ENCODE data around the gene SURF2.
A peak's percentile ranks its signal among the peaks of the same experiment; 100 is the strongest.
"Not testable (repeated sequence)": the region's sequence is repeated elsewhere in the genome, so short reads cannot be mapped to it uniquely, and the experiment has no call there.

Gene SURF2

DNA sequence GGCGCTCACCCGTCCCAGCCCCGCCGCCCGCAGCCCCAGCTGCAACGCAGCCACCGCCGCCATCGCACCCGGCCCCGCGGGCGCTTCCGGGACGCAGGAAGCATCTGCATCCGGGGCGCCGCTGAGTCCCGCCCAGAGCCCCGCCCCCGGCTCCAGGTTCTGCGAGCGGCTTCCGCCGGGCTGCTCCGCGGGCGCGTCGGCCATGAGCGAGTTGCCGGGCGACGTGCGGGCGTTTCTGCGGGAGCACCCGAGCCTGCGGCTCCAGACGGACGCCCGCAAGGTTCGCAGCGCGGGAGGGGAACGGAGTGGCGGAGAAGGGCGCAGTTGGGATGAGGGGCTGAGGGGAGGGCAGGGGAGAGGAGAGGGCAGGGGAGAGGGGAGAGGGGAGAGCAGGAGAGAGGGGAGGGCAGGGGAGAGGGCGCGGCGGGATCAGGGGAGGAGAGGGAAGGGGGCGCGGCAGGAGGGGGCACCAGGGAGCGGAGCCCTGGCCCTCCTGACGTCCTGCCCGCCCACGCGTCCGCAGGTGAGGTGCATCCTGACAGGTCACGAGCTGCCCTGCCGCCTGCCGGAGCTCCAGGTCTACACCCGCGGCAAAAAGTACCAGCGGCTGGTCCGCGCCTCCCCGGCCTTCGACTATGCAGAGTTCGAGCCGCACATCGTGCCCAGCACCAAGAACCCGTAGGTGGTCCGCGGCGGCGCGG, at the start of gene SURF2, which contains the start of gene SURF1:
TSS of gene SURF2 (plus strand) at position 160 of the 701 bp plus-strand sequence. CDS start at position 203, 43 bp downstream.
TSS of gene SURF1 (minus strand) at position 97 of the 701 bp plus-strand sequence. CDS start at position 63, 34 bp downstream.
- TF ChIP-seq POLR2A (IDR thresholded peaks at IDR 0.05; ENCODE audit: low read length) (no peak), GATA1 (IDR thresholded peaks at IDR 0.05; ENCODE audit: low read depth, low read length) (no peak)
- DNase-seq: peak; percentile 89 to 93

GRCh38 chr9:133307301-133307700, 49.0 kb upstream of the SURF2 start:
- DNase-seq: no peak
- TF ChIP-seq GATA1 (IDR thresholded peaks at IDR 0.05; ENCODE audit: low read depth, low read length) (no peak), POLR2A (IDR thresholded peaks at IDR 0.05; ENCODE audit: low read length) (no peak)

GRCh38 chr9:133309608-133310007, 46.7 kb upstream of the SURF2 start:
- DNase-seq: no peak
- no peak for TF ChIP-seq GATA1 (IDR thresholded peaks at IDR 0.05; ENCODE audit: low read depth, low read length)
- TF ChIP-seq POLR2A (IDR thresholded peaks at IDR 0.05; ENCODE audit: low read length): no peak

DNA sequence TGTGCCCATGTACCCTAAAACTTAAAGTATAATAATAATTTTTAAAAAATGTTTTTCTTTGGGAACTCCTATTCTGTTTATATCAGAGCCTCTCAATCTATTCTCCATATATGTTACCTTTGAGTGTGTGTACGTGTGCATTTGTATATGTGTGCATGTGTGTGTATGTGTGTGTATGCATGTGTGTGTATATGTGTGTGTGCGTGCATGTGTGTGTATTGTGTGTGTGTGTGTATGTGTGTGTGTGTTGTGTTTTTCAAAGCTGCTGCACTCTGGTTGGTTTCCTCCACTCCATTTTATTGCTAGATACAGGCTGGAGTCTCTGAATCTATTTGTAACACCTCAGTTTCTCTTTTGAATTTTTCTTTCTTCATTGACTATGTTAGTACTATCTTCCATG, 40.4 kb upstream of the SURF2 start:
- DNase-seq: no peak
- TF ChIP-seq GATA1 (IDR thresholded peaks at IDR 0.05; ENCODE audit: low read depth, low read length) (no peak), POLR2A (IDR thresholded peaks at IDR 0.05; ENCODE audit: low read length) (no peak)

DNA sequence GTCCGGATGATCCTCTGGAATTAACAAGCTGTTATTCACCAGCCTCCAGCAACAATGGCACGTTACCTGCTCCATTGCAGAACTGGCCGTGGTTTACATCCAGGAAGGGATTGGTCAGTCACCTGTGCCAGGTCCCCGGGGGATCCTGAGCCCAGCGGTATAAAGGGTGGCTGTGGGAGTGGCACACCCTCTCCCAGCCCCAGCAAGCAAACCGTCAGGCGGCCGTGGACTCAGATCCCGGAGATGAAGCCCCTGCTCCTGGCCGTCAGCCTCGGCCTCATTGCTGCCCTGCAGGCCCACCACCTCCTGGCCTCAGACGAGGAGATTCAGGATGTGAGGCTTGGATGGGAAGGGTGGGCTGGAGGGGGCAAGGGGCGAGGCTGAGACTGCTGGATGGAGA, 38.8 kb upstream of the SURF2 start:
- not testable (repeated sequence) for DNase-seq

DNA sequence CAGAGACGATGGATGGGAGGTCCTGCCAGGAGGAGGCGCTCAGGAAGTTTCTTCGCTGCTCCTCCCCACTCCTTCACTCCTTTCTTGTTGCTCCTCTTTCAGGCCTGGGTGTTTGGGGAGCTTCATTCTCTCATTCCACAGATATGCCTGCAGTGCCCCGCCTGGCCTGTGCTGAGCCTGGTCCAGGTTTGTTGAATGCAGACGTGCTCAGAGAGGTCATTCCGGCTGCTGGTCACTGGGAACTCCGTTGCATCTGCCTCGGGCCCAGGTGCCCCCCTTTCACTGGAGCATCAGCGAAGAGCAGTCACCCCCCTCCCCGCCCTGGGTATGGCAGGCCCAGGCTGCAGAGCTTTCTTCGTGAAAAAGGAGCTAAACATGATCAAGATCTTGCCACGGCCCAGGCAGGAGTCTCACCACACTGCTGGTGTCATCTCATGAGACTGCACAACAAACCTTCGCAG, 35.9 kb upstream of the SURF2 start:
- TF ChIP-seq POLR2A (IDR thresholded peaks at IDR 0.05; ENCODE audit: low read length): no peak
- TF ChIP-seq GATA1 (IDR thresholded peaks at IDR 0.05; ENCODE audit: low read depth, low read length): no peak

DNA sequence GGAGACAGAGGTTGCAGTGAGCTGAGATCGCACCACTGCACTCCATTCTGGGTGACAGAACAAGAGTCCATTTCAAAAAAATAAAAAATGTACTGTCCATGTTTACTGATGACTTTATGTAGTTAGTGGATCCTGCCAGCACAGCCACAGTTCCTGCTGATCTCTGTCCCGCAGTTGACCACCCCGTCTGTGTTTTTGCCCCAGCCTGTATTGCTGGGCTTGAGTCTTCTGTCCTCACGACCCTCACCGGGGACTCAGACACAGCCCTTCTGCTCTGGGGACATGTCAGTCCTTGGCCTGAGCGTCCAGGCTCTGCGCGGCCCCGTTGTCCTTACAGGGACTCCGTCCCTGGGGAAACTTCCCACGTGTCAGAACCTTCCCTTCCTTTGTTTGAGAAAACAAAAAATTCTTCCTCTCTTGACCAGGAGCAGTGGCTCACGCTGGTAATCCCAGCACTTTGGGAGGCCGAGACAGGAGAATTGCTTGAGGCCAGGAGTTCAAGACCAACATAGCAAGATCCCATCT, 34.9 kb upstream of the SURF2 start:
- DNase-seq: no peak
- TF ChIP-seq GATA1 (IDR thresholded peaks at IDR 0.05; ENCODE audit: low read depth, low read length) (no peak), POLR2A (IDR thresholded peaks at IDR 0.05; ENCODE audit: low read length) (no peak)

More for the DNA sequence above, 35.9 kb upstream of the SURF2 start:
- no peak for DNase-seq

DNA sequence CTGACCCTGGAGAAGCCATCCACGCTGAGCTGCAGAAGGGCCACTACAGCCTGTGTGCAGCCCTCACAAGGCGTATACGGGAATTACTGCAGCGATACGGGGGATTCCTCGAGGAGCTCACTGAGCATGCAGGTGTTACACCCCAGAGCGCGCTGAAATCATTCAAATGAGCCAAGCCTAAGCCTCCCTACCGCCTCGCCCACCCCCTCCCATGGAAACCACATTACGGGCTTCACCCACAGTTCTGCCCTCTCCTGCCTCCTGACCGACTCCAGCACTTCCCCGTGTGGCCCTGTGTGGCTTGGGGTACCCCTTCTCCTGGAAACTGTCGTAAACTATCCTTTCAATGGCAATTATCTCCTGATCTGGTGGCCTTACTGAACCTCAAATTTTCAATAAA, 33.6 kb upstream of the SURF2 start:
- no peak for DNase-seq
- no peak for TF ChIP-seq GATA1 (IDR thresholded peaks at IDR 0.05; ENCODE audit: low read depth, low read length)
- TF ChIP-seq POLR2A (IDR thresholded peaks at IDR 0.05; ENCODE audit: low read length): no peak

DNA sequence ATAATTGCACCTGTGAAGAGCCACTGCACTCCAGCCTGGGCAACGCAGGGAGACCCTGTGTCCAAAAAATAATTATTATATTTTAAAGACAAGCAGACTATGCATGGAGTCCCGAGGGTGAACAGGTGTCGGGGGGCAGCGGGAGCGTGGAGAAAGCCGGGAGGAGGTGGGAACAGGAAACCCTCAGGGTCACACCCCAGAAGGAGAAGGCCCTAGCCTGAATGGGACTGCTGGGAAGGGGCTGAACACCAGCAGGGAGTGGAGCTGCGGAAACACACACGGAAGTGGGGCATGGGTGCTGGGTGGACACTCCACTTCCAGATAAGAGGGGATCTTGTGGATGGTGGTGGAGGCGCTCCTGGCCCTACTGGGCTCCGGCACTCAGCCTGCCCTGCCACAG, 33.1 kb upstream of the SURF2 start:
- no peak for TF ChIP-seq GATA1 (IDR thresholded peaks at IDR 0.05; ENCODE audit: low read depth, low read length)
- no peak for TF ChIP-seq POLR2A (IDR thresholded peaks at IDR 0.05; ENCODE audit: low read length)
- no peak for DNase-seq

DNA sequence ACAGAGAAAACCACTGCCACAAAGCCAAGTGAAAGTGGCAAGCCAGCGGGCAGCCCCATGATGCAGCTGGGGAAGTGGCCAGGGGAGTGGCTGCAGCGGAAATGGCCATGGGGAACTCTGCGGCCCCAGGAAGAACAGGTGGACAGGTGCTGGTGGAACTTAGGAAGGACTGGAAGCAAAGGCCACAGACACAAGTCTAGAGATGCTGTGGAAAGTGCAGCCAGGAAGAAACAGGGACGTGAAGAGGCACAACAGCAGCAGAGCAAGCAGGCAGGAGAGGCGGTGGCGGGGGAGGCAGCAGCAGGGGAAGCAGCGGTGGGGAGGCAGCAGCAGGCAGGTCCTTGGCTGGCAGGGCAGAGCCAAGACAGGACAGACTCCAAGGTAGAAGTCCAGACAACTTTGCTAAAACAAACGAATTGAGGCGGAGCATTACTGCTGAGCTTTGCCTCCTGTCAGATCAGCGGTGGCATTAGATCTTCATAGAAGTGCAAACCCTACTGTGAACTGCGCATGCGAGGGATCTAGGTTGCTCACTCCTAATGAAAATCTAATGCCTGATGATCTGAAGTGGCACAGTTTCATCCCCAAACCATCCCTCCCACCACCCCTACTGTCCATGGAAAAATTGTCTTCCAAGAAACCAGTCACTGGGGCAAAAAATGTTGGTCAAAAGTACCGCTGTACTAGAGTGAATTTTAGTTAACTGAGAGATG, 32.2 kb upstream of the SURF2 start:
- TF ChIP-seq GATA1 (IDR thresholded peaks at IDR 0.05; ENCODE audit: low read depth, low read length): no peak
- TF ChIP-seq POLR2A (IDR thresholded peaks at IDR 0.05; ENCODE audit: low read length): no peak
- no peak for DNase-seq

GRCh38 chr9:133327021-133327420, 29.3 kb upstream of the SURF2 start:
- not testable (repeated sequence) for DNase-seq

- no peak for TF ChIP-seq POLR2A (IDR thresholded peaks at IDR 0.05; ENCODE audit: low read length)
- no peak for TF ChIP-seq GATA1 (IDR thresholded peaks at IDR 0.05; ENCODE audit: low read depth, low read length)
- DNase-seq: no peak
Observed at GRCh38 chr9:133327834-133328484, 28.4 kb upstream of the SURF2 start.

DNA sequence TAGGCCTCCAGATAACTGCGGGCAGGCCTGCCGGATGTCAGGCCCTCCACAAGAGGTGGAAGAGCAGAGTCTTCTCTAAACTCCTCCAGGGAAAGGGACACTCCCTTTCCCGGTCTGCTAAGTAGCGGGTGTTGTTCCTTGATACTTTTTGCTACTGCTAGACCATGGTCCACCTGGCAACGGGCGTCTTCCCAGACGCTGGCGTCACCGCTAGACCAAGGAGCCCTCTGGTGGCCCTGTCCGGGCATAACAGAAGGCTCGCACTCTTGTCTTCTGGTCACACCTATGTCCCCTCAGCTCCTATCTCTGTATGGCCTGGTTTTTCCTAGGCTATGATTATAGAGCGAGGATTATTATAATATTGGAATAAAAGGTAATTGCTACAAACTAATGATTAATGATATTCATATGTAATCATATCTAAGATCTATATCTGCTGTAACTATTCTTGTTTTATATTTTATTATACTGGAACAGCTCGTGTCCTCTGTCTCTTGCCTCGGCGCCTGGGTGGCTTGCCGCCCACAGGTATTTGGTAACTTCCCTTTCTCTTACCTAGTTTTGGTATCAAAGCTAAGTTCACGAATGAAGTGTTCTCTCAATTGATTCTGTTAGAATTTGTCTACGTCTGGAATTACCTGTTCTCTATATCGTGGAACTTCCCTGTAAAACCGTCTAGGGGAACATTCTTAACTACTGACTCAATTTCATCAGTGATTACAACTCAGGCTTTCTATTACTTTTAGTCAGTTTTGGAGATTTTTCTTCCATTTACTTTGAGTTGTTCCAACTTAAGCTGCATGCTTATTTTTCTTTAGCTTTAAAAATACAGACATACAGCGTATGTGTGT, 26.8 kb upstream of the SURF2 start:
- peak in 1 of 2 experiments; percentile 38 for DNase-seq

- no peak for DNase-seq
- TF ChIP-seq POLR2A (IDR thresholded peaks at IDR 0.05; ENCODE audit: low read length): no peak
Observed at GRCh38 chr9:133331221-133331620, 25.1 kb upstream of the SURF2 start.
